IMR-90 (cell line): Measurements from ENCODE around the gene GSTM3. TPM values are rescaled to one million over a fixed set of nuclear protein-coding genes. Genes with fewer than 3 reads are reported as not detected.

Source experiments
- ATAC-seq: fragments of 200-7000 bp; cut with Tn5 transposase; 2 replicates; pipeline ENCODE4 v1.9.1; 2020; ENCODE audit warnings: low read depth, mild to moderate bottlenecking, moderate library complexity
- BruUV-seq: library from RNA; stranded (reverse); fragments of 400-500 nt; replicated peaks from 2 replicates; lab custom pipeline; 2021; lab: Mats Ljungman, UMichigan
- CTCF ChIA-PET: fragments of 300-600 bp; formaldehyde crosslinking; extraction: SDS; loops from one replicate; lab custom pipeline; 2021; ENCODE audit warnings: antibody characterized with exemption; lab: Yijun Ruan, JAX
- POLR2A ChIA-PET: fragments of 300-600 bp; sonication (Branson Sonifier 250); formaldehyde crosslinking; loops from one replicate; lab custom pipeline; 2022; ENCODE audit warnings: antibody characterized with exemption; ENCODE audit not compliant: unreplicated experiment; lab: Charles Lee
- DNase-seq: peaks from one replicate; pipeline ENCODE4 v3.0.0; 2013
- H2AFZ ChIP-seq: replicated peaks from 2 replicates; pipeline ENCODE3; 2013; ENCODE audit warnings: low read length, mild to moderate bottlenecking; ENCODE audit not compliant: poor library complexity
- H2AK5ac ChIP-seq: 2 replicates; pipeline ENCODE4 v1.6.1; 2013; ENCODE audit warnings: low read depth, low read length, inconsistent platforms
- H2AK9ac ChIP-seq: replicated peaks from 2 replicates; pipeline ENCODE3; 2013; ENCODE audit warnings: mild to moderate bottlenecking, low read depth, low read length, moderate library complexity; ENCODE audit not compliant: poor library complexity
- H2BK120ac ChIP-seq: 2 replicates; pipeline ENCODE4 v1.6.1; 2013; ENCODE audit warnings: low read depth, low read length, inconsistent platforms
- H2BK15ac ChIP-seq: 3 replicates; pipeline ENCODE4 v1.6.1; 2013; ENCODE audit warnings: low read depth, low read length, inconsistent platforms
- H2BK20ac ChIP-seq: 2 replicates; pipeline ENCODE4 v1.6.1; 2013; ENCODE audit warnings: low read depth, mild to moderate bottlenecking, inconsistent platforms, low read length, moderate library complexity
- H2BK5ac ChIP-seq: 2 replicates; pipeline ENCODE4 v1.6.1; 2013; ENCODE audit warnings: mild to moderate bottlenecking, low read depth, low read length, inconsistent platforms; ENCODE audit not compliant: poor library complexity, severe bottlenecking
- H3K14ac ChIP-seq: replicated peaks from 2 replicates; pipeline ENCODE4 v1.6.1; 2013; ENCODE audit warnings: low read depth, low read length, inconsistent platforms
- H3K18ac ChIP-seq: 2 replicates; pipeline ENCODE4 v1.6.1; 2013; ENCODE audit warnings: low read depth, low read length, control low read depth
- H3K23ac ChIP-seq: 2 replicates; pipeline ENCODE4 v1.6.1; 2013; ENCODE audit warnings: low read depth, low read length, inconsistent platforms
- H3K27ac ChIP-seq: 2 replicates; pipeline ENCODE4 v1.5.1; 2013; ENCODE audit warnings: mild to moderate bottlenecking, control low read depth, low read length; ENCODE audit not compliant: insufficient read depth
- H3K27me3 ChIP-seq: 2 replicates; pipeline ENCODE4 v1.6.1; 2013; ENCODE audit warnings: low read length; ENCODE audit not compliant: control insufficient read depth, insufficient read depth
- H3K36me3 ChIP-seq: 2 replicates; pipeline ENCODE4 v1.6.1; 2013; ENCODE audit warnings: low read length, mixed read lengths; ENCODE audit not compliant: control insufficient read depth, insufficient read depth
- H3K4ac ChIP-seq: 2 replicates; pipeline ENCODE4 v1.6.1; 2013; ENCODE audit warnings: low read depth, low read length, inconsistent platforms
- H3K4me1 ChIP-seq: 2 replicates; pipeline ENCODE4 v1.6.1; 2013; ENCODE audit warnings: low read length, mixed read lengths; ENCODE audit not compliant: control insufficient read depth, insufficient read depth
- H3K4me2 ChIP-seq: 2 replicates; pipeline ENCODE4 v1.6.1; 2013; ENCODE audit warnings: low read depth, mild to moderate bottlenecking, control low read depth, low read length, moderate library complexity
- H3K4me3 ChIP-seq: 2 replicates; pipeline ENCODE4 v1.5.1; 2013; ENCODE audit warnings: low read depth, mild to moderate bottlenecking, control low read depth, low read length, moderate library complexity; ENCODE audit not compliant: insufficient read depth
- H3K56ac ChIP-seq: 2 replicates; pipeline ENCODE4 v1.6.1; 2013; ENCODE audit warnings: low read length, inconsistent platforms; ENCODE audit not compliant: insufficient read depth; ENCODE audit errors: extremely low read depth
- H3K79me1 ChIP-seq, 2 experiments: 2 replicates each; pipeline ENCODE4 v1.6.1; 2013; ENCODE audit warnings: low read length in 2 of 2, inconsistent platforms in 1 of 2, low read depth in 1 of 2
- H3K9ac ChIP-seq: 2 replicates; pipeline ENCODE4 v1.6.1; 2013; ENCODE audit warnings: low read depth, low read length, control low read depth
- H3K9me1 ChIP-seq: 2 replicates; pipeline ENCODE4 v1.6.1; 2013; ENCODE audit warnings: low read length, inconsistent platforms; ENCODE audit not compliant: insufficient read depth
- H3K9me3 ChIP-seq: 2 replicates; pipeline ENCODE4 v1.6.1; 2013; ENCODE audit warnings: low read length; ENCODE audit not compliant: control insufficient read depth, insufficient read depth
- H4K20me1 ChIP-seq: 2 replicates; pipeline ENCODE4 v1.6.1; 2013; ENCODE audit warnings: low read length, inconsistent platforms; ENCODE audit not compliant: insufficient read depth
- H4K5ac ChIP-seq: 2 replicates; pipeline ENCODE4 v1.6.1; 2013; ENCODE audit warnings: mild to moderate bottlenecking, low read depth, low read length, control low read depth
- H4K8ac ChIP-seq, 2 experiments: 2 replicates each; pipeline ENCODE4 v1.6.1; 2013; ENCODE audit warnings: low read depth in 2 of 2, low read length in 2 of 2, control low read depth in 1 of 2, inconsistent platforms in 1 of 2
- H4K91ac ChIP-seq: 2 replicates; pipeline ENCODE4 v1.6.1; 2013; ENCODE audit warnings: low read depth, low read length, inconsistent platforms; ENCODE audit not compliant: insufficient read depth
- BHLHE40 ChIP-seq: fragments of 150-350 bp; IDR thresholded peaks from 2 replicates; pipeline ENCODE4 v1.6.1; 2016; ENCODE audit warnings: mild to moderate bottlenecking, low read depth, low read length
- CEBPB ChIP-seq: IDR thresholded peaks from 2 replicates; pipeline ENCODE4 v1.6.1; 2012; ENCODE audit warnings: low read depth, low read length, improper control_type of control experiment
- CHD1 ChIP-seq: IDR thresholded peaks from 2 replicates; pipeline ENCODE4 v1.6.1; 2012; ENCODE audit warnings: low read depth, low read length, improper control_type of control experiment
- CTCF ChIP-seq: conservative IDR thresholded peaks from 2 replicates; pipeline ENCODE4 v1.5.1; 2012; ENCODE audit warnings: mild to moderate bottlenecking, low read depth, low read length, improper control_type of control experiment
- FOS ChIP-seq: fragments of 150-350 bp; IDR thresholded peaks from 2 replicates; pipeline ENCODE4 v1.6.1; 2016; ENCODE audit warnings: low read depth, low read length
- MAFK ChIP-seq: IDR thresholded peaks from 2 replicates; pipeline ENCODE4 v1.6.1; 2012; ENCODE audit warnings: low read depth, low read length, improper control_type of control experiment
- MAZ ChIP-seq: IDR thresholded peaks from 2 replicates; pipeline ENCODE4 v1.6.1; 2012; ENCODE audit warnings: low read depth, mild to moderate bottlenecking, low read length, improper control_type of control experiment, moderate library complexity, borderline replicate concordance
- MXI1 ChIP-seq: IDR thresholded peaks from 2 replicates; pipeline ENCODE4 v1.6.1; 2012; ENCODE audit warnings: low read depth, mild to moderate bottlenecking, low read length, moderate library complexity, borderline replicate concordance
- NFE2L2 ChIP-seq: fragments of 150-350 bp; IDR thresholded peaks from 2 replicates; pipeline ENCODE4 v1.6.1; 2016; ENCODE audit warnings: low read depth, mild to moderate bottlenecking, low read length
- POLR2A ChIP-seq: IDR thresholded peaks from 2 replicates; pipeline ENCODE4 v1.6.1; 2012; ENCODE audit warnings: mild to moderate bottlenecking, low read depth, low read length
- RAD21 ChIP-seq: IDR thresholded peaks from 2 replicates; pipeline ENCODE4 v1.6.1; 2012; ENCODE audit warnings: low read length, improper control_type of control experiment
- RCOR1 ChIP-seq: IDR thresholded peaks from 2 replicates; pipeline ENCODE4 v1.6.1; 2012; ENCODE audit warnings: mild to moderate bottlenecking, low read length, improper control_type of control experiment; ENCODE audit not compliant: insufficient replicate concordance
- RFX5 ChIP-seq: IDR thresholded peaks from 2 replicates; pipeline ENCODE4 v1.8.0; 2012; ENCODE audit warnings: low read depth, mild to moderate bottlenecking, low read length, moderate library complexity
- SMC3 ChIP-seq: fragments of 150-350 bp; IDR thresholded peaks from 2 replicates; pipeline ENCODE4 v1.6.1; 2016; ENCODE audit warnings: low read depth, mild to moderate bottlenecking, antibody characterized with exemption, low read length, moderate library complexity
- USF2 ChIP-seq: fragments of 150-350 bp; IDR thresholded peaks from 2 replicates; pipeline ENCODE4 v1.6.1; 2017; ENCODE audit warnings: mild to moderate bottlenecking, antibody characterized with exemption, low read length, low read depth
- WGBS, 2 experiments: methylation state at CpG; one replicate each; pipeline versions ENCODE4 v1.1.5 to v1.1.7; 2013; ENCODE audit warnings: missing lambda C conversion rate in 2 of 2; ENCODE audit not compliant: insufficient read length in 1 of 2; ENCODE audit errors: extremely low coverage in 2 of 2; 5-methylcytosine and 5-hydroxymethylcytosine counted together
- dilution Hi-C: fragments of 300-500 bp; cut with HindIII; formaldehyde crosslinking; loops from one replicate; pipeline ENCODE4 v1.14.3; 2018; ENCODE audit warnings: low sequenced_read_pairs; ENCODE audit not compliant: unreplicated experiment
- in situ Hi-C: fragments of 300-500 bp; cut with MboI; formaldehyde crosslinking; loops from 3 replicates; pipeline ENCODE4 v1.14.3; 2019; ENCODE audit warnings: low sequenced_read_pairs, inconsistent platforms, mixed read lengths
- intact Hi-C: fragments of 100-400 bp; cut with micrococcal nuclease; formaldehyde crosslinking; loops from 2 replicates; pipeline ENCODE4 v1.10.0; 2022
- polyA plus RNA-seq, 3 experiments: library from polyadenylated mRNA; depleted of rRNA; stranded (reverse); fragments of >200 nt; gene quantifications; 2 replicates each; pipeline ENCODE4 v1.2.3, GENCODE V29; 2012; ENCODE audit warnings: low replicate concordance in 1 of 3
- total RNA-seq: library from RNA; depleted of rRNA; stranded (reverse); fragments of >200 nt; gene quantifications from 2 replicates; pipeline ENCODE4 v1.2.3, GENCODE V29; 2012
- TF ChIP-seq, protein P1 (sequence below): fragments of 150-350 bp; IDR thresholded peaks from 2 replicates; pipeline ENCODE4 v1.6.1; 2016; ENCODE audit warnings: low read depth, mild to moderate bottlenecking, low read length, moderate library complexity, borderline replicate concordance

Gene GSTM3
- total and polyA plus RNA-seq, 2 of the 4 experiments (the other 2 are of a cell fraction), result 102 to 131 TPM

- intact Hi-C loops (no loop called here), in situ Hi-C loops (no loop called here), dilution Hi-C loops (no loop called here)
- ChIA-PET POLR2A (no interaction called here), CTCF (no interaction called here)
- H2BK20ac ChIP-seq, result no peak overlapping the region
- no peaks in the 10 kb centered on the region; the same call in 1 of the 2 replicates for H3K9me3 ChIP-seq
- no CpG with 5 or more reads among the region's 6 CpGs for WGBS, 2 experiments
- peaks cover 7% of the 10 kb centered on the region for H3K27me3 ChIP-seq
- no peaks in the 10 kb centered on the region for H3K79me1 ChIP-seq
- no peaks in the 10 kb centered on the region for H4K20me1 ChIP-seq
- DNase-seq (no peak), ATAC-seq (no peak)
- H3K14ac ChIP-seq, result no peak overlapping the region
- H3K4me3 ChIP-seq, result no peak overlapping the region
- no peak overlapping the region for H2AFZ ChIP-seq
- no peak overlapping the region for H2BK5ac ChIP-seq
- no peak overlapping the region for H4K91ac ChIP-seq
- H4K8ac ChIP-seq, result no peak overlapping the region
- H3K9ac ChIP-seq, result no peak overlapping the region
- H2AK9ac ChIP-seq, result no peak overlapping the region
- H3K18ac ChIP-seq, result no peak overlapping the region
- no peak for TF ChIP-seq BHLHE40
- TF ChIP-seq NFE2L2, result no peak
- no peak for TF ChIP-seq SMC3
- no peak for TF ChIP-seq MAZ
- no peak for TF ChIP-seq FOS
- TF ChIP-seq, protein P1, sequence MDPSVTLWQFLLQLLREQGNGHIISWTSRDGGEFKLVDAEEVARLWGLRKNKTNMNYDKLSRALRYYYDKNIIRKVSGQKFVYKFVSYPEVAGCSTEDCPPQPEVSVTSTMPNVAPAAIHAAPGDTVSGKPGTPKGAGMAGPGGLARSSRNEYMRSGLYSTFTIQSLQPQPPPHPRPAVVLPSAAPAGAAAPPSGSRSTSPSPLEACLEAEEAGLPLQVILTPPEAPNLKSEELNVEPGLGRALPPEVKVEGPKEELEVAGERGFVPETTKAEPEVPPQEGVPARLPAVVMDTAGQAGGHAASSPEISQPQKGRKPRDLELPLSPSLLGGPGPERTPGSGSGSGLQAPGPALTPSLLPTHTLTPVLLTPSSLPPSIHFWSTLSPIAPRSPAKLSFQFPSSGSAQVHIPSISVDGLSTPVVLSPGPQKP, result no peak
- no peak for TF ChIP-seq CHD1
- TF ChIP-seq MXI1, result no peak
- no peak for TF ChIP-seq MAFK
- no peak for TF ChIP-seq POLR2A
- no peak for TF ChIP-seq RCOR1
- no peak for TF ChIP-seq USF2
- no peak for TF ChIP-seq CTCF
- TF ChIP-seq RFX5, result no peak
- TF ChIP-seq CEBPB, result no peak
- TF ChIP-seq RAD21, result no peak
- no peak overlapping the region for H2BK15ac ChIP-seq
- H2AK5ac ChIP-seq, result no peak overlapping the region
- H3K23ac ChIP-seq, result no peak overlapping the region
- H3K9me1 ChIP-seq, result no peaks in the 10 kb centered on the region
- no peak overlapping the region for H3K27ac ChIP-seq
- H3K4me1 ChIP-seq, result no peaks in the 10 kb centered on the region
- no peak overlapping the region for H3K56ac ChIP-seq
- H4K5ac ChIP-seq, result no peak overlapping the region
- H3K4me2 ChIP-seq, result no peak overlapping the region
- no peaks in the 10 kb centered on the region for H3K36me3 ChIP-seq
- no peak overlapping the region for H2BK120ac ChIP-seq
- no peak overlapping the region for H3K4ac ChIP-seq
- BruUV-seq, result no TSS peak
Measured at GRCh38 chr1:109730666-109731065, 10.2 kb downstream of the GSTM3 start.
